Kidney epithelial cell (primary cell): ENCODE measurements around the gene ABT1. TPM values are rescaled to one million over a fixed set of nuclear protein-coding genes. Genes with fewer than 3 reads are reported as not detected.

Source experiments
- DNase-seq: peaks from one replicate; pipeline ENCODE4 v3.0.0-alpha.2; 2010; ENCODE audit warnings: low read depth
- H3K27me3 ChIP-seq: 2 replicates; pipeline ENCODE4 v1.6.0; 2011; ENCODE audit warnings: low read length; ENCODE audit not compliant: control insufficient read depth, insufficient read depth
- H3K36me3 ChIP-seq: 2 replicates; pipeline ENCODE4 v1.5.1; 2011; ENCODE audit warnings: low read length; ENCODE audit not compliant: control insufficient read depth, insufficient read depth
- H3K4me3 ChIP-seq: 2 replicates; pipeline ENCODE4 v1.5.1; 2011; ENCODE audit warnings: low read depth, mild to moderate bottlenecking, control low read depth, low read length
- total RNA-seq: library from RNA; depleted of rRNA; stranded (reverse); fragments of >200 nt; gene quantifications from 2 replicates; pipeline ENCODE4 v1.2.3, GENCODE V29; 2015
- TF ChIP-seq, protein P1 (sequence below): IDR thresholded peaks from 2 replicates; pipeline ENCODE4 v1.5.1; 2011; ENCODE audit warnings: mild to moderate bottlenecking, moderate library complexity, low read length, control low read depth, inconsistent platforms; ENCODE audit not compliant: insufficient read depth, poor library complexity, severe bottlenecking

ABT1 gene
- total RNA-seq, 1 donor from 2014 or later = 20.7 TPM

DNA sequence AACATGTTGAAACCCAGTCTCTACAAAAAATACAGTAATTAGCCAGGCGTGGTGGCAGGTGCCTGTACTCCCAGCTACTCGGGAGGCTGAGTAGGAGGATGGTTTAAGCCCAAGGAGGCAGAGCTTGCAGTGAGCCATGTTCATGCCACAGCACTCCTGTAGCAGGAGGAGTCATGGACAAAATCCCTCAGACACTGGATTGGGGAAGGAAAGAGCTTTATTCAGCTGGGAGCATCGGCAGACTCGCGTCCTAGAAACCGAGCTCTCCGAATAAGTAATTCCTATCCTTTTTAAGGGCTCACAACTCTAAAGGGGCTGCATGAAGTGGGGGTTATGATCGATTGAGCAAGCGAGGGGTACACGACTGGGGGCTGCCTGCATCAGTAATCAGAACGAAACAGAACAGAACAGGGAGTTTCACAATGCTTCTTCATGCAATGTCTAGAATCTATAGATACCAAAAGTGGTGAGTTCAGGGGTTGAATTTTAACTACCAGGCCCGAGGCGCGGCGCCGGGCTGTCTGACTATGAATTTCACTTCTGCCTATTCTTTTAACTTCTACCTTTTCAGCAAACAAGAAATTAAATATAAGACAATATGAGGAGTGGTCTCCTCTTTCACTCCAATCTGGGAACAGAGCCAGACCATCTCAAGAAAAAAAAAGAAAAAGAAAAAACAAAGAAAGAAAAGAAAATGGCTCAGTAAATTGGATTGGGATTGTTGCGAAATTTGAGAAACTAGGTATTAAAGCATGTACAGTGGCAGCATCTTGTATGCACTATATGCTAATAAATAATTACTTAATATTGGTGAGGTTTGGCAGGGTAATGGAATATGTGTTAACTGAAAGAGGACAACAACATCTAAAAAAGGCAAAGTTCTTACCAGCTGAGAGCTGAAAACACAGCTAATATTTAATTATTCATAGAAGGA lies 35.0 kb upstream of the ABT1 start:
- no peak for DNase-seq
- TF ChIP-seq, protein P1, sequence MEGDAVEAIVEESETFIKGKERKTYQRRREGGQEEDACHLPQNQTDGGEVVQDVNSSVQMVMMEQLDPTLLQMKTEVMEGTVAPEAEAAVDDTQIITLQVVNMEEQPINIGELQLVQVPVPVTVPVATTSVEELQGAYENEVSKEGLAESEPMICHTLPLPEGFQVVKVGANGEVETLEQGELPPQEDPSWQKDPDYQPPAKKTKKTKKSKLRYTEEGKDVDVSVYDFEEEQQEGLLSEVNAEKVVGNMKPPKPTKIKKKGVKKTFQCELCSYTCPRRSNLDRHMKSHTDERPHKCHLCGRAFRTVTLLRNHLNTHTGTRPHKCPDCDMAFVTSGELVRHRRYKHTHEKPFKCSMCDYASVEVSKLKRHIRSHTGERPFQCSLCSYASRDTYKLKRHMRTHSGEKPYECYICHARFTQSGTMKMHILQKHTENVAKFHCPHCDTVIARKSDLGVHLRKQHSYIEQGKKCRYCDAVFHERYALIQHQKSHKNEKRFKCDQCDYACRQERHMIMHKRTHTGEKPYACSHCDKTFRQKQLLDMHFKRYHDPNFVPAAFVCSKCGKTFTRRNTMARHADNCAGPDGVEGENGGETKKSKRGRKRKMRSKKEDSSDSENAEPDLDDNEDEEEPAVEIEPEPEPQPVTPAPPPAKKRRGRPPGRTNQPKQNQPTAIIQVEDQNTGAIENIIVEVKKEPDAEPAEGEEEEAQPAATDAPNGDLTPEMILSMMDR = no peak
- no peak overlapping the region for H3K4me3 ChIP-seq
- no peaks in the 10 kb centered on the region for H3K27me3 ChIP-seq
- H3K36me3 ChIP-seq = no peaks in the 10 kb centered on the region

DNA sequence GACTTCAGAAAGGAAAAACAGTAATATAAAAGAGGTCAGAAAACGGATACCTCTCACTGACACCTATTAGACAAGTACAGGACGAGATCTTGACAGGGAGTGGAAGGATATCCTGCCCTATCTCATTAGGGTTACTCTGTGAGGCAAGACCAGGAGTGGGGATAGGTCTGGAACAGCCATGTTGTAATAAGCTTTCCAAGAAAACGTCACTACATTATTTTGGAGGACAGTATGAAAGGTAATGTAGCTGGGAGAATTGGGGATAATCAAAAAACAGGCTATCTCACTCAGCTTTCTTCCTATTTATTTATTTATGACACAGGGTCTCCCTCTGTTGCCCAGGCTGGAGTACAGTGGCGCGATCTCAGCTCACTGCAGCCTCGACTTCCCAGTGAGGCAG lies 33.3 kb upstream of the ABT1 start:
- H3K4me3 ChIP-seq = no peak overlapping the region
- H3K36me3 ChIP-seq = no peaks in the 10 kb centered on the region
- TF ChIP-seq, protein P1 = no peak
- no peak for DNase-seq
- H3K27me3 ChIP-seq = no peaks in the 10 kb centered on the region

DNA sequence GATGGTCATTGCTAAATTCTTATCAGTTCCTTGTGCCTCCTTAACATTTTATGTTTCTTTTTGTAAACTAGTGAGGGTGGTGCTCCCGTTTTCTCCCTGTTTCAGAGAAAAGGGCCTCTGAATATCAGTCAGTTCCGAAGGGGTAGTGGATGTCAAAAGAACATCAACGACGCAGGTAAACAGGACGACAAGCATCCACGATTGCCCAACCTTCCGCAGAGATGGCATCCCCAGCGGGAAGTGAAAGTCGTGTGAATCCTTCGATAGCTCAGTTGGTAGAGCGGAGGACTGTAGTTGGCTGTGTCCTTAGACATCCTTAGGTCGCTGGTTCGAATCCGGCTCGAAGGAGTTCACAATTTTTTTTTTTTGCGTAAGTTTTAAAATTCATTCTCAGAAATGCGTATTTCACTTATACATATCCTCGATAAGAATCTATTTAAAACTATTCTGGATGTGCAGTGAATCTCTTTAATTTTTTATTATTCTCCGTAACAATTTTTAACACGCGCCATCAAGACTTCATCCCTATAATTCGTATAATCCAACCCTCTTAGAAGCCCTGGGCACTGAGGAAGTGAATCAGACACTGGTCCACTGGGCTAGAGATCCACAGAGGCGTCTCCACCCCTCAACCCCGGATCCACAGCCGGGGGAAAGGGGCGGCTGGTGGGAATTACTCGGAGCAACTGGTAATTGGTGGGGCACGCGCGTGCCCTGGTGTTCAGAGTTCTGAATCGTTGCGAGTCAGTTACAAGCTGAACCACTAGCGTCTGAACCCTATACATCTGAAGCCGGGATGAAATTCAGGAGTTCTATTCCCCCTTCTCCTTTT lies 27.9 kb upstream of the ABT1 start:
- Histone ChIP-seq H3K27me3 (no peaks in the 10 kb centered on the region), H3K36me3 (no peaks in the 10 kb centered on the region), H3K4me3 (peak overlapping the region; percentile 48)
- peak; percentile 70 for DNase-seq
- TF ChIP-seq, protein P1 = peak; percentile 39

DNA sequence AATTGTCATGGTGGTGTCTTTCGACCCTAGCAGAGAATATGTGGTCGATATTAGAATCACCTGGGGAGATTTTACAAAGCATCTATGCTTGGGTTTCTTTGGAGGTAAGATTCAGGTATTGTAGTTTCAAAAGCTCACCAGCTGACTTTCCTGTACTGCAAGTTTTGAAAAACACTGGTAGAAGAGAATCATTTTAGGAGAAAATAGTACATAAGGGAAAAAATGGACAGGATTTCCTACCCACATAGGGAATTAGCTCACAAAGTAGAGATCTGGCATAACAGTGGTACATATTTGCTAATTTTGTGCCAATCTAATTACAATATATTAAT lies 27.4 kb upstream of the ABT1 start:
- TF ChIP-seq, protein P1 = no peak
- Histone ChIP-seq H3K4me3 (no peak overlapping the region), H3K36me3 (no peaks in the 10 kb centered on the region), H3K27me3 (no peaks in the 10 kb centered on the region)
- DNase-seq = no peak

DNA sequence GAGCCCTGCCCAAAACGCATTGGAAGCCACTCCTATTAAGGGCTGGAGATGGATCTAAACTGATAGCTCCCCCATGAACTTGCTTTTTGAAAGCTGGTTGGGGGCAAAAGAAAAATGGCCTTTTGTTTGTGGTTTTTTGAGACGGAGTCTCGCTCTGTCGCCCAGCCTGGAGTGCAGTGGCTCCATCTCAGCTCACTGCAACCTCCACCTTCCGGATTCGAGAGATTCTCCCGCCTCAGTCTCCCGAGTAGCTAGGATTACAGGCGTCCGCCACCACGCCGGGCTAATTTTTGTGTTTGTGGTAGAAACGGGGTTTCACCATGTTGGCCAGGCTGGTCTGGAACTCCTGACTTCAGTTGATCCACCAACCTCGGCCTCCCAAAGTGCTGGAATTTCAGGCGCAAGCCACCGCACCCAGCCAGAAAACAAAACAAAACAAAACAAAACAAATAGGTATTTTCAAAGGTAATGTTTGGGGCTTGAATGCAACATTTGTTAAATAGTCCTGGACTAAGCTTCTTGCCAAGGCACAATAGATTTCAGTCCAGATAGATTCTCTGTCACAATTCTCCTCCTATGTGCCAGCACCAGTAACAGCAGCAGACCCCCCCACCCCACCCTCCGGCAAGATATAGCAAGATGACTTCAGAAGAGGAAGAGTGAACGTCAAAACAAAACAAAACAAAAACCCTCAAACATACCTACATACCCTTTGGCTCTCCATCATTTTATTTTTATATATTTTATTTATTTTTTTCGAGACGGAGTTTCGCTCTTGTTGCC lies 26.5 kb upstream of the ABT1 start:
- TF ChIP-seq, protein P1 = no peak
- no peak for DNase-seq
- Histone ChIP-seq H3K27me3 (no peaks in the 10 kb centered on the region), H3K4me3 (no peak overlapping the region), H3K36me3 (no peaks in the 10 kb centered on the region)
